Measurements from ENCODE around the gene ATG12. TPM values are rescaled to one million over a fixed set of nuclear protein-coding genes. Genes with fewer than 3 reads are reported as not detected.

ATG12 gene
- total RNA-seq, 1 donor from 2014 or later: 67.3 TPM

DNA sequence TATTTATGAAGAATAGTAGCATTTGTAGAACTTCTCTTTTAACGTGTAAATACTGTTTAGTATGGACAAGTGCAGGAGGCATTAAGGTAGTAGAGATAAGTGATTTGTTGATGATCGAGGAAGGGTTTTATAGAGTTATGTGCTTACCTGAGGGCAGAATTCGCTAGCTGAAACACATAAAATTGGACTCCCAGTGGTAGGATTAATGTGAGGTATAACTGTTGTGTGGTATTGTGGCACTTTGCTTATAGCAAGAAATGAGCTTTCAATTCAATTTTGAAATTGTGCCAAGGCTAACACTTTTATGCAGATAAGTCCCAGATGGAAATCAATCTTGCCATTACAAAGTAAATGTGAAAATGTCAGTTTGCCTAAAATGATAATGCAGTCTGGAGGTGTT, 1.6 kb upstream of the ATG12 start:
- Mint-ChIP-seq H3K9me3 (ENCODE audit: unreplicated experiment) (peaks cover 11% of the 10 kb centered on the region), H3K4me3 (ENCODE audit: unreplicated experiment) (peak overlapping the region; percentile 98), H3K36me3 (ENCODE audit: unreplicated experiment) (no peaks in the 10 kb centered on the region), H3K27ac (ENCODE audit: unreplicated experiment) (peak overlapping the region; percentile 97), H3K27me3 (ENCODE audit: unreplicated experiment) (peaks cover 2% of the 10 kb centered on the region), H3K4me1 (ENCODE audit: low read depth, unreplicated experiment) (peaks cover 35% of the 10 kb centered on the region)
- TF ChIP-seq, protein P1, sequence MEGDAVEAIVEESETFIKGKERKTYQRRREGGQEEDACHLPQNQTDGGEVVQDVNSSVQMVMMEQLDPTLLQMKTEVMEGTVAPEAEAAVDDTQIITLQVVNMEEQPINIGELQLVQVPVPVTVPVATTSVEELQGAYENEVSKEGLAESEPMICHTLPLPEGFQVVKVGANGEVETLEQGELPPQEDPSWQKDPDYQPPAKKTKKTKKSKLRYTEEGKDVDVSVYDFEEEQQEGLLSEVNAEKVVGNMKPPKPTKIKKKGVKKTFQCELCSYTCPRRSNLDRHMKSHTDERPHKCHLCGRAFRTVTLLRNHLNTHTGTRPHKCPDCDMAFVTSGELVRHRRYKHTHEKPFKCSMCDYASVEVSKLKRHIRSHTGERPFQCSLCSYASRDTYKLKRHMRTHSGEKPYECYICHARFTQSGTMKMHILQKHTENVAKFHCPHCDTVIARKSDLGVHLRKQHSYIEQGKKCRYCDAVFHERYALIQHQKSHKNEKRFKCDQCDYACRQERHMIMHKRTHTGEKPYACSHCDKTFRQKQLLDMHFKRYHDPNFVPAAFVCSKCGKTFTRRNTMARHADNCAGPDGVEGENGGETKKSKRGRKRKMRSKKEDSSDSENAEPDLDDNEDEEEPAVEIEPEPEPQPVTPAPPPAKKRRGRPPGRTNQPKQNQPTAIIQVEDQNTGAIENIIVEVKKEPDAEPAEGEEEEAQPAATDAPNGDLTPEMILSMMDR (IDR thresholded peaks at IDR 0.05; ENCODE audit: partially characterized antibody, unreplicated experiment): no peak
- DNase-seq: no peak

DNA sequence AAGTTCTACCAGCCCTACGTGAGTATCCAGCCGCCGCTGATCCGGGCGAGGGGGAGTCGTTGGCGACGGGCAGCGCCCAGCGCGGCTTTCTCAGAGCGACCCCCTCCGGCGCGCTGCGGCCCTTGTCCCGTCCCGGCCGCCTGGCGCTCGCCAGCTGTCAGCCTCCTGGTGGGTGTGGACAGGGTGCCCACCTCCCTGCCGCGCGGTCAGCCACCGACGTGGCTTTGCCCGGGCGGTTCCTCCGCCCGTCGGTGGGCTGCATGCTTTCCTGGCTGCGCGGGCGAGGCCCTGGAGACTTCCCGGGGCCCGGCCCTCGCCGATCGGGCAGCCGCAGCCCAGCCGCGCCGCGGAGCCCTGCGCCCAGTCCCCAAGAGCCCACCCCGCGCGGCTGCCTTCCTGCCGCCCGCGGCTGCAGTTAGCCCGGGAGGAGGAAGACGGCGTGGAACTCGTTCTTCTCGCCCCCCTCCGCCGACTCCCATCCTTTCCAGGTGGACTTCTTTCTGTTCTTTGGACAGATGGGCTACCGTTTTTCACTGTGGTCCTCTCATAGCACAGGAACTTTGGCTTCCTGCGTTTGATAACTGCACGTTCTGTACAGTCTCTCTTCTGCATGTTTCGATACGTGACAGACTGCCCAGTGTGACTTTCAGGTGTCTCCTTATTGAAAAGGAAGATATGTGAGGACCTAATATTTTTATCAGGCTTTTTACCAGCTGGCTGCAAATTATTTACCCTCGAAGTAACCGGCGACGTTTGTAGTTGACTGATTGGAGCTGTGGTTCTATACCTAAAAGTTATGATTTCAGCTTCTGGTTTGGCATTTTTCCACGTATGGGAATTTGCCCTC, 947 bp upstream of the ATG12 start:
- peaks cover 2% of the 10 kb centered on the region for H3K27me3 Mint-ChIP-seq (ENCODE audit: unreplicated experiment)
- H3K4me1 Mint-ChIP-seq (ENCODE audit: low read depth, unreplicated experiment): peaks cover 35% of the 10 kb centered on the region
- peak; percentile 80 for DNase-seq
- TF ChIP-seq, protein P1 (IDR thresholded peaks at IDR 0.05; ENCODE audit: partially characterized antibody, unreplicated experiment): no peak
- peaks cover 11% of the 10 kb centered on the region for H3K9me3 Mint-ChIP-seq (ENCODE audit: unreplicated experiment)
- peak overlapping the region; percentile 98 for H3K4me3 Mint-ChIP-seq (ENCODE audit: unreplicated experiment)
- H3K27ac Mint-ChIP-seq (ENCODE audit: unreplicated experiment): peak overlapping the region; percentile 97
- H3K36me3 Mint-ChIP-seq (ENCODE audit: unreplicated experiment): no peaks in the 10 kb centered on the region

GRCh38 chr5:115840873-115841272, 492 bp downstream of the ATG12 start:
- no peaks in the 10 kb centered on the region for H3K36me3 Mint-ChIP-seq (ENCODE audit: unreplicated experiment)
- H3K9me3 Mint-ChIP-seq (ENCODE audit: unreplicated experiment): peaks cover 11% of the 10 kb centered on the region
- H3K27me3 Mint-ChIP-seq (ENCODE audit: unreplicated experiment): peaks cover 2% of the 10 kb centered on the region
- TF ChIP-seq, protein P1 (IDR thresholded peaks at IDR 0.05; ENCODE audit: partially characterized antibody, unreplicated experiment): no peak
- peak overlapping the region; percentile 96 for H3K4me3 Mint-ChIP-seq (ENCODE audit: unreplicated experiment)
- no peak for DNase-seq
- H3K4me1 Mint-ChIP-seq (ENCODE audit: low read depth, unreplicated experiment): peaks cover 34% of the 10 kb centered on the region
- peak overlapping the region; percentile 98 for H3K27ac Mint-ChIP-seq (ENCODE audit: unreplicated experiment)

- H3K4me1 Mint-ChIP-seq (ENCODE audit: low read depth, unreplicated experiment): peaks cover 21% of the 10 kb centered on the region
- H3K4me3 Mint-ChIP-seq (ENCODE audit: unreplicated experiment): peak overlapping the region; percentile 96
- peaks cover 11% of the 10 kb centered on the region for H3K9me3 Mint-ChIP-seq (ENCODE audit: unreplicated experiment)
- H3K27ac Mint-ChIP-seq (ENCODE audit: unreplicated experiment): no peak overlapping the region
- H3K27me3 Mint-ChIP-seq (ENCODE audit: unreplicated experiment): peaks cover 2% of the 10 kb centered on the region
- TF ChIP-seq, protein P1 (IDR thresholded peaks at IDR 0.05; ENCODE audit: partially characterized antibody, unreplicated experiment): peak; percentile 74
- no peak for DNase-seq
- H3K36me3 Mint-ChIP-seq (ENCODE audit: unreplicated experiment): no peaks in the 10 kb centered on the region
Observed at GRCh38 chr5:115838885-115839518, 2.4 kb downstream of the ATG12 start.

DNA sequence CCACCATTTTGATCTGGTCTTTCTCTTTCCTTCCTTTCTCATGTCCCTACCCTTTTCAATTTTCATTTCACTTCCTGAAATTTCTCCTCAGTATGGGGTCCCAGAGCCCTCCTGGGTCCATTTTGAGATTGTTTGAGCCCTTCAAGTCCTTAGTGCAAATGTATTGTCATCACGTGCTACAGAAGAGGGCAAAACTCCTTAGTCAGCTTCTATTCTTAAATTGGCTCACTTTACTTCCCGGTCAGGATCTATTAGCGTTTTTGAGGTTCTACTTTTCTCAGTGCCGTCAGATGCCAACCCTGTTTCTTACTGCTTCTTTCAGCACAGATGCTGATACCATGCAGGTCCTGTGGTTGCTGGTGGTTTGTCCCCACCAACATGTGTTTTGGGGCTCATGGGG, 5.9 kb downstream of the ATG12 start:
- H3K27me3 Mint-ChIP-seq (ENCODE audit: unreplicated experiment): no peaks in the 10 kb centered on the region
- no peak overlapping the region for H3K4me3 Mint-ChIP-seq (ENCODE audit: unreplicated experiment)
- H3K4me1 Mint-ChIP-seq (ENCODE audit: low read depth, unreplicated experiment): peaks cover 11% of the 10 kb centered on the region
- no peaks in the 10 kb centered on the region for H3K36me3 Mint-ChIP-seq (ENCODE audit: unreplicated experiment)
- TF ChIP-seq, protein P1 (IDR thresholded peaks at IDR 0.05; ENCODE audit: partially characterized antibody, unreplicated experiment): no peak
- H3K27ac Mint-ChIP-seq (ENCODE audit: unreplicated experiment): no peak overlapping the region
- no peaks in the 10 kb centered on the region for H3K9me3 Mint-ChIP-seq (ENCODE audit: unreplicated experiment)
- DNase-seq: no peak
